K562 (cell line): ENCODE measurements around the gene RELL1.

Experiments
- ATF7 ChIP-seq: fragments of 450-650 bp; IDR thresholded peaks from 2 replicates; pipeline ENCODE4 v1.7.1; 2014; ENCODE audit warnings: mild to moderate bottlenecking, moderate library complexity
- CEBPB ChIP-seq: fragments of 450-650 bp; IDR thresholded peaks from 2 replicates; pipeline ENCODE4 v1.6.1; 2016; ENCODE audit warnings: missing genetic modification characterization, missing compliant biosample characterization
- CTCF ChIP-seq, 3 experiments: IDR thresholded peaks in 2 of 3; conservative IDR thresholded peaks in 1 of 3; 2 replicates each; pipeline ENCODE4 v1.5.1; 2011 to 2012; ENCODE audit warnings: low read length in 3 of 3, mild to moderate bottlenecking in 3 of 3, control low read depth in 2 of 3, improper control_type of control experiment in 1 of 3, inconsistent platforms in 1 of 3, low read depth in 1 of 3, mixed read lengths in 1 of 3, moderate library complexity in 1 of 3; ENCODE audit not compliant: insufficient read depth in 2 of 3
- DDX20 ChIP-seq: fragments of 450-650 bp; IDR thresholded peaks from 2 replicates; pipeline ENCODE4 v1.6.1; 2016; ENCODE audit warnings: missing genetic modification characterization, low read depth, mild to moderate bottlenecking, missing compliant biosample characterization, moderate library complexity
- MAFF ChIP-seq: IDR thresholded peaks from 2 replicates; pipeline ENCODE4 v1.6.1; 2012; ENCODE audit warnings: low read length, improper control_type of control experiment
- MXI1 ChIP-seq: IDR thresholded peaks from 2 replicates; pipeline ENCODE4 v1.6.1; 2011; ENCODE audit warnings: low read depth, mild to moderate bottlenecking, improper control_type of control experiment, low read length
- POLR2A ChIP-seq: fragments of 450-650 bp; conservative IDR thresholded peaks from 2 replicates; pipeline ENCODE4 v1.6.1; 2016
- TBP ChIP-seq: optimal IDR thresholded peaks from 2 replicates; pipeline ENCODE3; 2011; ENCODE audit warnings: low read depth, low read length, improper control_type of control experiment
- ZEB2 ChIP-seq: fragments of 450-650 bp; IDR thresholded peaks from 2 replicates; pipeline ENCODE4 v1.6.1; 2016
- ZNF140 ChIP-seq: fragments of 250-450 bp; sonication (Bioruptor Pico); IDR thresholded peaks from 2 replicates; pipeline ENCODE4 v1.8.0; 2021; ENCODE audit warnings: moderate library complexity, mild to moderate bottlenecking, inconsistent platforms
- TF ChIP-seq, protein P1 (sequence below): sonication (generic); formaldehyde crosslinking; IDR thresholded peaks from 2 replicates; pipeline ENCODE4 v1.8.1; 2023; ENCODE audit warnings: mild to moderate bottlenecking, missing genetic modification reagents
- TF ChIP-seq, protein P2 (sequence below): fragments of 450-650 bp; conservative IDR thresholded peaks from 2 replicates; pipeline ENCODE4 v1.6.1; 2016; ENCODE audit warnings: missing genetic modification characterization, low read depth, mild to moderate bottlenecking, control low read depth, missing compliant biosample characterization
- TF ChIP-seq, protein P3 (sequence below): fragments of 250-450 bp; sonication (Bioruptor Pico); IDR thresholded peaks from 2 replicates; pipeline ENCODE4 v1.5.0; 2022; ENCODE audit warnings: mild to moderate bottlenecking

GRCh38 chr4:37666625-37667071 lies 19.5 kb downstream of the RELL1 start:
- no peak for TF ChIP-seq MAFF
- TF ChIP-seq, protein P1, sequence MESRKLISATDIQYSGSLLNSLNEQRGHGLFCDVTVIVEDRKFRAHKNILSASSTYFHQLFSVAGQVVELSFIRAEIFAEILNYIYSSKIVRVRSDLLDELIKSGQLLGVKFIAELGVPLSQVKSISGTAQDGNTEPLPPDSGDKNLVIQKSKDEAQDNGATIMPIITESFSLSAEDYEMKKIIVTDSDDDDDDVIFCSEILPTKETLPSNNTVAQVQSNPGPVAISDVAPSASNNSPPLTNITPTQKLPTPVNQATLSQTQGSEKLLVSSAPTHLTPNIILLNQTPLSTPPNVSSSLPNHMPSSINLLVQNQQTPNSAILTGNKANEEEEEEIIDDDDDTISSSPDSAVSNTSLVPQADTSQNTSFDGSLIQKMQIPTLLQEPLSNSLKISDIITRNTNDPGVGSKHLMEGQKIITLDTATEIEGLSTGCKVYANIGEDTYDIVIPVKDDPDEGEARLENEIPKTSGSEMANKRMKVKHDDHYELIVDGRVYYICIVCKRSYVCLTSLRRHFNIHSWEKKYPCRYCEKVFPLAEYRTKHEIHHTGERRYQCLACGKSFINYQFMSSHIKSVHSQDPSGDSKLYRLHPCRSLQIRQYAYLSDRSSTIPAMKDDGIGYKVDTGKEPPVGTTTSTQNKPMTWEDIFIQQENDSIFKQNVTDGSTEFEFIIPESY (CRISPR knock-in tag), result no peak
- TF ChIP-seq TBP, result no peak
- no peak for TF ChIP-seq MXI1
- TF ChIP-seq, protein P2, sequence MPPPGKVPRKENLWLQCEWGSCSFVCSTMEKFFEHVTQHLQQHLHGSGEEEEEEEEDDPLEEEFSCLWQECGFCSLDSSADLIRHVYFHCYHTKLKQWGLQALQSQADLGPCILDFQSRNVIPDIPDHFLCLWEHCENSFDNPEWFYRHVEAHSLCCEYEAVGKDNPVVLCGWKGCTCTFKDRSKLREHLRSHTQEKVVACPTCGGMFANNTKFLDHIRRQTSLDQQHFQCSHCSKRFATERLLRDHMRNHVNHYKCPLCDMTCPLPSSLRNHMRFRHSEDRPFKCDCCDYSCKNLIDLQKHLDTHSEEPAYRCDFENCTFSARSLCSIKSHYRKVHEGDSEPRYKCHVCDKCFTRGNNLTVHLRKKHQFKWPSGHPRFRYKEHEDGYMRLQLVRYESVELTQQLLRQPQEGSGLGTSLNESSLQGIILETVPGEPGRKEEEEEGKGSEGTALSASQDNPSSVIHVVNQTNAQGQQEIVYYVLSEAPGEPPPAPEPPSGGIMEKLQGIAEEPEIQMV (tag), result no peak
- no peak for TF ChIP-seq CEBPB (tag)
- no peak for TF ChIP-seq DDX20 (tag)
- TF ChIP-seq POLR2A, result no peak
- no peak for TF ChIP-seq ZEB2
- no peak for TF ChIP-seq ATF7
- no peak for TF ChIP-seq CTCF (IDR thresholded peaks at IDR 0.05 in 2 of 3, conservative IDR thresholded peaks at IDR 0.05 in 1 of 3; ENCODE audit: insufficient read depth in 2 of 3, low read depth in 1 of 3, low read length in 3 of 3)
- TF ChIP-seq ZNF140 (CRISPR knock-in tag), result no peak
- TF ChIP-seq, protein P3, sequence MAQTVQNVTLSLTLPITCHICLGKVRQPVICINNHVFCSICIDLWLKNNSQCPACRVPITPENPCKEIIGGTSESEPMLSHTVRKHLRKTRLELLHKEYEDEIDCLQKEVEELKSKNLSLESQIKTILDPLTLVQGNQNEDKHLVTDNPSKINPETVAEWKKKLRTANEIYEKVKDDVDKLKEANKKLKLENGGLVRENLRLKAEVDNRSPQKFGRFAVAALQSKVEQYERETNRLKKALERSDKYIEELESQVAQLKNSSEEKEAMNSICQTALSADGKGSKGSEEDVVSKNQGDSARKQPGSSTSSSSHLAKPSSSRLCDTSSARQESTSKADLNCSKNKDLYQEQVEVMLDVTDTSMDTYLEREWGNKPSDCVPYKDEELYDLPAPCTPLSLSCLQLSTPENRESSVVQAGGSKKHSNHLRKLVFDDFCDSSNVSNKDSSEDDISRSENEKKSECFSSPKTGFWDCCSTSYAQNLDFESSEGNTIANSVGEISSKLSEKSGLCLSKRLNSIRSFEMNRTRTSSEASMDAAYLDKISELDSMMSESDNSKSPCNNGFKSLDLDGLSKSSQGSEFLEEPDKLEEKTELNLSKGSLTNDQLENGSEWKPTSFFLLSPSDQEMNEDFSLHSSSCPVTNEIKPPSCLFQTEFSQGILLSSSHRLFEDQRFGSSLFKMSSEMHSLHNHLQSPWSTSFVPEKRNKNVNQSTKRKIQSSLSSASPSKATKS, result no peak
